Stimulated activated CD4-positive, alpha-beta T cell treated with anti-CD3 and anti-CD28 coated beads, TNF-alpha, amount 100 ng/mL, for 24 hours (primary cell): ENCODE data around the gene PSORS1C1.

Experiments
- DNase-seq, 3 experiments: peaks; one replicate each; pipeline ENCODE4 v3.0.0-alpha.2; 2020; ENCODE audit warnings: low read depth in 3 of 3

Gene PSORS1C1

DNA sequence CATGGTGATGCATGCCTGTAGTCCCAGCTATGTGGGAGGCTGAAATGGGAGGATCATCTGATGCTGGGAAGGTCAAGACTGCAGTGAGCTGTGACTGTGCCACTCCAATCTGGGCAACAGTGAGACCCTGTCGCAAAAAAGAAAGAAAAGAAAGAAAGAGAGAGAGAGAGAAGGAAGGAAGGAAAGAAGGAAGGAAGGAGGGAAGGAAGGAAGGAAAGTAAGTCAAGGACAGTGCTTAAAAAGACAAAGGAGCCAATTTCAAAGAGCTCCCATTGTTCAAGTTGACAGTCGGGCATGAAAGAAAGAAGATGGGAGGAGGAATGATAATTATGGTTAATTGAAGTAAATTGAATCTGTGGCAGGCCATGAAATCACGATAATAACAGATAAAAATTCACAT lies 18.4 kb upstream of the PSORS1C1 start:
- no peak for DNase-seq

DNA sequence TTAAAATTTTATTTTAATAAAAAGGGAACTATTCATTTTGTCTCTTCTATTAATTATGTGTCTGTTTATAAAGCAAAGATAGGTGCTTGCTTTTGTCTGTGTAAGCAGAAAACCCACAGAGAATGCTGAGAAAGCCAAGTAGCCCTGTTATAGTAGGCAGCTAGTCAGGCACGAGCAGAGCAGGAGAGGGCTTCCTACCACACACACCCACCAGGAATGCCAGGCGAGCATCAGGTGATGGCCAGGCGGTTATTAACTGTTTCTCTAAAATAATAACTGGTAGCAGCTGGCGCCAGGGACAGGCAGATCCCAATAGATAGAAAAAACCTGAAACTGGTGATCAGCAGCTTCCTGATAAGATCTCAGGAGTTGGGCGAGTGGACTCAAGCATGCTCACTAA lies 17.9 kb upstream of the PSORS1C1 start:
- DNase-seq, result no peak

DNA sequence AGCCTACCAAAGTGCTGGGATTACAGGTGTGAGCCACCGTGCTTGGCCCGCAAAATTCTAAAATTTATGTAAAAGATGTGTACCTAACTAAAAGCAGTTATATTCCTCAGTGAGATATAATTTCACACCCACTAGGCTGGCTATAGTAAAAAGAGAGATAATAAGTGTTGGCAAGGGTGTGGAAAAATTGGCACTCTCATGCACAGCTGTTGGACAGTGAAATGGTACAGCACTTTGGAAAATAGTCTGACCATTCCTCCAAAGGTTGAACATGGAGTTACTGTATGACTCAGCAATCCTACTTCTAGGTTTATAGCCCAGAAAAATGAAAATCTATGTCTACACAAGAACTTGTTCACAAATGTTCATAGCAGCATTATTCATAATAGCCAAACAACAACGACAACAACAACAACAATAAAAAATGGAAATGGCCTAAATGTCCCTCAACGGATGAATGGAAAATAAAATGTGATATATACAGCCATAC lies 16.1 kb upstream of the PSORS1C1 start:
- DNase-seq, result no peak

DNA sequence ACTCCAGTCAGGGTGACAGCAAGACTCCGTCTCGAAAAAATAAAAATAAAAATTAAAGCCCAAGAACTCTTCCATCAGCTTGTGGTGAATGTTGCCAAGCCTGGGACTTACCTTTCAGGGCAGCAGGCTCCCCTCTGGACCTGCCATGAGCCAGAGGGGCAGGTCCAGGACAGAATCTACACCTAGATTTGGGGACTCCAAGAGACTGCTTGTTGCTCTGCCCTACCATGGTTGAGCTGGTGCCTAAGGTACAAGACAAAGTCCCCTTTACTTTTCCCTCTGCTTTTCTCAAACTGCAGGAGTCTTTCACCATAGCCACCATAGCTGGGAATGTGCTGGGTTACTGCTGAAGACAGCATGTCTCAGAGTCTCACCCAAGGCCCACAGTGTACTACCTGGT lies 11.5 kb upstream of the PSORS1C1 start:
- no peak for DNase-seq

DNA sequence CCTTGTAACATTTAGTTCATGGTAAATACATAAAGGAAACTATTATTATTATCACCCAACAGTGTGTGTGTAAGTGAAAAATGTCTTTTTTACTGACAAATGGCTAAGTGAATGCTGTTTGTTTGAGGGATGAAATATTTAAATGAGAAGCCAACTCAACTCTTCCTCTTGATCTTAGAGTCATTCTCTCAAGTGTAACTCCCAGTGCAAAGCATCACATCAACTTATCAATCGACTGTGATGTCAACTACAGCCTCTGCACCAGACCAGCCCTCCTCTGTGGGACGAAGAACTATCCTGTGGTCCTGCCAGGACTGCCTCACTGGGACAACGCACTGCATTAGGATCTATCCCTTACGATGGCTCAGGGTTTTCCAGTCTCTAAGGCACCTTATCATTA lies 7.5 kb upstream of the PSORS1C1 start:
- DNase-seq, result no peak

DNA sequence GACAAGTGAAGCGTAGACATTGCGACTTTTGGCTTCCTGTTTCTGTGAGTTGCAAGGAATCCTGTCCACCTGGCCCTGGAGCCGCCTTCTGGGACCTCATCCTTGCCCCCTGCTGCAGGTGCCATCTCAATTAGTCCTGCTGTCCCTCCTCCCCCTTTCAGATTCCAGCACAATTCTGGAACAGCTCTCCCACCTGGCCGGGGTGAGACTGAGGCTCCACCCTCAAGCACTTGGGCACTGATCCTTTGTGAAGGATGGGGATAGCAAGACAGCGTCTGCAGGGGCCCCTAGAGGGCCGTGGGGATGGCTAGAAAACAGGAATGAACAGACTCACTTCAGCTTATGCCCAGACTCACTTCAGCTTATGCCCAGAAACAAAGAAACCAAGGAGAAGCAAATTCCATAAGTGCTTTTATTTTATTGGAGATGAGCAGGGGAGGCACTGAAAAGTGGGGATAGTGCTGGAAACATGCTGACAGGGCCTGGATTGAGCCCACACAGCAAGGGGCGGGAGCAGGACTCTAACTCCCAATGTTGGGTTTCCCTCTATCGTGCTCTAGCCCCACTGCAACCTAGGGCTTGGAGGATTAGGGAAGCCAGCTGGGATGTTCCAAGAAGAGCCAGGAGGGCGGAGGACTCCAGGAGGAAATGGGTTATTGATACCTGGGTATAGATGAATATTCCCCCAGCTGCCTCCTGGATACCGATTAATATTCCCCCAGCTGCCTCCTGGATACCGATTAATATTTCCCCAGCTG lies 3.6 kb upstream of the PSORS1C1 start:
- no peak for DNase-seq

DNA sequence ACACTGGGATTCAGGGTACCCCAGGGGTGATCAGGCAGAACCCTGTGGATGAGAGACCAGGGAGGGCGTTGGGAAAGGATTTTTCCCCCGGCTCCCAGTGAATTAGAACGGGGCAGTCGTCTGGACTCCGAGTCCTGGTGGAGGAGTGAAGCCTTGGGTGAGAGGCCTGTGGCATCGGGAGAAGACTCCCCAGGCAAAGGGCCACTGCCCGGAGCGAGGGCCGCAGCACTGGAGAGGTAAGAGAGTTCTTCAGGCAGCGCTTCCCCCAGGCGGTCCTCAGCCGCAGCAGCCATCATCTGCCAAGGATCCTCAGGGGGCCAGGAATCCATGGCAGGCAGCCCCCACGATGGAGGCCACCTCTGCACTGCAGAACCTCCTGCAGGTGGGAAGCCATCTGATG lies 2.9 kb upstream of the PSORS1C1 start:
- no peak for DNase-seq

DNA sequence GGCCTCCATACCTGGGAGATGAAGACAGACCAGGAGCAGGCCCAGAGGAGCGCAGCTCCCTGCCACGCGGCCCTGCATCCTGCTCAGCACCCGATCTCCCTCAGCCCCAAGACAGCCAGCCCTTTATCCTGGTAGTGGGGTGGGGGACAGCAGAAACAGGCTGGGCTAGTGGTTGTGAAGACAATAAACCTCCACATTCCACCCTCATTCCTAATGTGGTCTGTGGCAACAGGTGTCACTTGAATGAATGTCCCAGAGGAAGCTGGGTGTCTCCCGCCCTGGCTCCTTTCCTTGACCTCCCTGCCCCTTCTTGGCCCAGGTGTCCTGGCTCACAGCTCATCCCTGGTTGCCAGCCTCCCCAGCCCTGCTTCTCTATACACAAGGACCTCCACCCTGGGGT lies 2.1 kb upstream of the PSORS1C1 start, which contains the start of gene C6orf15:
Gene C6orf15 (minus strand): TSS at position 98 of the 400 bp plus-strand sequence. CDS start 20 bp downstream, at position 78.
- DNase-seq, result no peak

DNA sequence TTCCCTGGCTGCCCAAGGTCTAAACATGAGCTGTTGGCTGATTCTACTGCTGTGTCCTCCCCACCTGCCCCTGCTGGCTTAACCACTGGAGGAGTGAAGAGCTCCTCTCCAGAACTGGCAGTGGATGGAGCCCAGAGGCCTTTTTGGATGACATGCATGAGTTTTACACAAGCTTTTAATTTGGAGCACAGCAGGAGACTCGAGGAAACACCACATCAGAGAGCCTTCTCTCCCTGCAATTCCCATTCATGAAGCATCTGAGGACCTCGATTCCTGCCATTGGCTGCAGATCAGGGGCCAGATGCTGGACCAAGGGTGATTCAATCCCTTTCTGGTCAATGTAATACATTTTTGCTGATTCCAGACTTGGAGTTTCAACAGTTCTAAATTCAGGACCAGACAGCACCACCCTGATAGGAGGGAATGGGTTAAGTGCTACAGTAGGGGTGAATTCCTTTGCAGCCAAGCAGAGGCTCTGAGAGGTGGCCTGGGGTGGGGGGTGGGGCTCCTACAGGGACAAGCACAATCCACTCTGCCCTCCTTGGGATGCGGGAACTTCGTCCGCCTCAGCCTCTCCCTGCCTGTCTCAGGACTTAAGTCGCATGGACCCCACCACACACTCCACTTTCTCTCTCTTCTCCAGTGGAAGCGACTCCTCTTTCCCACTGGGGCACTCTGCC lies 599 bp upstream of the PSORS1C1 start:
- DNase-seq, result no peak

DNA sequence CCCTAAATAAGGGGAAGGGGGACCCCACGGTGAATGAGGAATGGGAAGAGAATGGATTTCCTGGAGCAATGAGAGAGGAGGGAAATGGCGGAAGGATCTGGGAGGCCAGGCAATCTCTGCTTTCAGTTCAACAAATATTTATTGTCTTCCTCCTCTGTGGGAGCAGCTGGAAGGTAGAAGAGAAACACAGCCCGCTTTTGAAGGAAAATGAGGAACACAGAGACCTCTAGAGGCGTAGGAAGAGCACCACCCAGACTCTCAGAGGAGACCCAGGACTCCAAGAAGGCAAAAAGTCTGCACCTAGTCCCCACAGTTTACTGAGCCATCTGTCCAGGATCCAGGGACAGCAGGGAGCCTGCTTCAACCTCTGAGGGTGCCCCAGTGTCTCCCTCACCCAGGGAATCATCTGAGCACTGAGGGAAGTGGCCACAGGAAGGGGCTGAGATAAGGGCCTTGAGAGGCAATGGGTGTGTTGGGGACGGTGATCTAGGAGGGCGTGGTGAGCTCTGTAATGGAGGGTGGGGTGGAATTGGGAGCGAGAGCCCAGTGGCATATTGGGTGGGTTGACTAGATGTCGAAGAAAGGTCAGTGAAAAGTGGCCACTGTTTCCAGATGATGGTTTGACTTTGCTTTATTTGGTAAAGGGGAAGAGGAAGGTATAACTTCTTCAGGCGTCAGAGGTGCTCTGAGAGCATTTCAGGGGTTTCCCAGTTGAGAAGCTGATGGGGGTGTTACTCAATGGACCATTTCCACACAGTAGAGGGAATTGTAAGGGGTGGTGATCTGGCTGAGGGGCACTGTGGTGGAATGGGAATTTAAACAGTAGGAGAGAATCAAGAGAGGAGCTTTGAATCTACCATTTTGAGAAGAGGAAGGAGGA lies 610 bp downstream of the PSORS1C1 start:
- DNase-seq, result no peak

DNA sequence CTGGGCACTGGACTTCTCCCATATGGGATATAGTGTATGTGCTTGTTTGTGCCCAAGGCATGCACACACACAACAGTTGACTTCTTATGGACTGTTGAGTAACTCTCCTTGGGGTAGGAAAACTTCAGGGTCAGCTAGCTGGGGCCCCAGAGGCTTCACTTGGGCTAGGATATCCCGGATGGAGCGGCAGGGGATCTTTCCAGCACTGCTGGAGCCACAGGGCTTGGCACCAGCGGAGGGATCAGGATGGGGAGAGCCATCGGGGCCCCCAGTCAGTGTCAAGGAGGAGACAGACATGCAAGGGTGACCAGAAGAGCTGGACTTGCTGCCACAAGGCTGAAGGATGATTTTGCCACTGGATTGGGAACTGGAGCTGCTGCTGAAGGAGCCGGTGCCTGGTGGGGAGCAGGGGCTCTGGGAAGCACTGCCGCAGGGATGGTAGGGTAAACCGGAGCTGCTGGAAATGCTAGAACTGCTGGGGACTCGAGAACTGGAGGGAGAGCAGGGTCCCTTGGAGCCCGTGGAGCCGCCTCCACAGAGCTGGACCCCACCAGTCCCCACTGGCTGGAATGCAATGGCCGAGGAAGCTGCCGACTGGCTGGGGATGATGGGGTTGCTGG lies 1.5 kb downstream of the PSORS1C1 start:
- no peak for DNase-seq

DNA sequence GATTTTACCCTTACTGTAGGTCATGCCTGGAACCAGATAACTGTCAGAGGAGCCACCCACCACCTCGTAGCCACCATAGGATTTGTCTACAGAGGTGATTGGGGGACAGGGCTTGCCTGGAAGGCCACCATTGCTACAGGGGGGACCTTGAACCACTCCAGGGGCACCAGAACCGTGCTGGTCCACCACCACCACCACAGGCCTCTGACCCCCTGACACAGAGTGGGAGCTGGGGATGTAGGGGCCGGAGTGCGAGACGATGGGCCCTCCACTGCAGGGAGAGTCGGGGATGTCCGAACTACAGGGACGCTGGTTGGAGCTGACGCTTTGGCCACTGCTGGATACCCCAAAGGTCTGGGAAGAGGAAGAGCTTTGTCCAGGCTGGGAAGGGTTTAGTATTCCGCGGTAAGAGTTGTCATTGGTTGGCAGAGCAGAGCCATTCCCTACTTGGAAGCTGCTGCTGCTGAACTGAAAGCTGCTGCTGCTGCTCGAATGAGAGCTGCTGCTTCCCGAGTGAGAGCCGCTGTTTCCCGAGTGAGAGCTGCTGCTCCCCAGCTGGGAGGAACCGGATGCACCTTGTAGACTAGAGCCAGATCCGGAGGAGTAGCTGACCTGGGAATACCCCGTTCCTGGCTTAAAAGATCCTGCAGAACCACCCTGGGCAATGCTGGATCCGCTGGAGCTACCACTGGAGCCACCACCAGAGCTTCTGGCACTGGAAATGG lies 2.2 kb downstream of the PSORS1C1 start:
- no peak for DNase-seq

DNA sequence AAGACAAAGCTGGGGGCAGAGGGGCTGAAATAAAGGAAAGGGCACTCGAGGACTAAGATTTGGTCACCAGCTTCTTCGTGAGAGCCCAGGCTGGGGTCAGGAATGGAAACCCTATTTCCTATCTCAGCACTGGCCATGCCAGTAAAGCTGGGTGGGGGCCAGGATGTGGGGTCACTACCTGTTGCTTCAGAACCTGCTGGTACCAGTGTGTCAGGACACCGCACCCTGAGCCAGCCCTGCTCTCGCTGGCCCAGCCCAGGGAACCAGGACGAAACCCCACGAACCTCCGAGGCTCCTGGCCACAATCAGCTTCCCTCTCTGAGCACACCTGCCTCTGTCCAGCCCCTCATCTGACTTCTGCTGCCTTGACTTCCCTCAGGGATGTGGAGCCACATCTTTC lies 3.6 kb downstream of the PSORS1C1 start:
- no peak for DNase-seq

DNA sequence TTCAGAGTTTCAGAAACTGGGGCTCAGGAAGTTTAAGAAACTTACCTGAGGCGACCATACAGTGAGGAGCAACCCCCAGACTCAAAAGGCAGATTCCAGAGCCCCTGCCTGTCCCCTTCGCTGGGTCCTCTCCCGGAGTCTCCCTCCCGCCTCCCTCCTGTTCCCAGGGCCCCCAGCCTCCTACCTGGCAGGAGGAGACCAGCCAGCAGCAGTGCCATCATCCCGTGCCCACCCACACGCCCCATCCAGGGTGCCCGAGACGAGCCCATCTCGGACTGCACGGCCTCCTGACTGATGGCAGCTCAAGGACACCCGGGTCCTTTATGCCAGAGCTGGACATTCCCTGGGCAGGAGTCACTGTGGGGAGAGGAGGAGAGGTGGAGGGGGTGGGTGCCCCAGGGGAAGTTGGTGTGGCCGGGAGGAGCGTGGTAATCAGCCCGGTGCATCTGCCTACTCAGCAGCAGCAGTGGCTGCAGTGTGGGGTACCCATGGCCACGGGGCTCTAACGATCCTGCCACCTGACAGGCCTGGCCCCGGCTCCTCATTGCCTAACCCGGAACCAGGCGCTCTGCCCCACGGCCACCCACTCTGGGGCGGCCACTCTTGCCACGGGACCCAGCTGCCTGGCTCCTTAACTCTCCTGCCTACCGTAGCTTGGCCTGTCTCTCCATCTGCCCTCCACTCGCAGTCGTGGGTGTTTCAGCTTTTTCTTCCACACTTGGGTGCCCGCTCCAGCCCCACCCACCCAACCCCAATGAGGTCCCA lies 5.7 kb downstream of the PSORS1C1 start, which contains the start of gene CDSN:
Gene CDSN (minus strand): TSS at position 296 of the 765 bp plus-strand sequence. CDS start 27 bp downstream, at position 269.
- no peak for DNase-seq

DNA sequence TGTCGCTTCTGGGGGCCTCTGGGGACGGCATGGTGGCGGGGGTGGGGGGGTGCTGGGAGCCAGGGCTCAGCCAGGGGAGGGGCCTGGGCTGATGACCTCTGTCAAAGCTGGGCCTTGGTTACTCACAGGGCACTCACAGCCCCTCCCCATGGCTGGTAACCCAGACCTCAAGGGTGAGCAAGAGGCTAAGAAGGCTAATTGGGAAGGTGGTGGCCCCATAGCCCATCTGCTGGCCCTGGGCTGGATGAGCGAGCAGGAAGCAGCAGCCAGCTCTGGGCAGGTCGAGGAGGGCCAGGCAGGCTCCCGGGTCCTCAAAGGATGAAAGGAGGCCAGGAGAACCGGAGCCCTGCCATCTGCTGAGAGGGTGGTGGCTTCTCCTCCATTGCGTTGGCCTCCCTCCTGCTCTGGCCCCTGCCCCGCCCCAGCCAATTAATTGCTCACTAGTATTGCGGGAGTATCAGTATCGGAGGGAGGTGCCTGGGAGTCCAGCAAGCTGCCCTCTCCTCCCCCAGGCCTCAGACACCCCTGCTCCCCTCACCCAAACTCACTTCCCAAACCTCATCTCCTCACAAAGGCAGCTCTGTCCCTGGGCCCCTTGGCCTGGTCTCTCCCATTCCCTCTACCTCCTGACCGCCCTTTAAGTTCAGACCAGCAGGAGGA lies 6.7 kb downstream of the PSORS1C1 start:
- no peak for DNase-seq

DNA sequence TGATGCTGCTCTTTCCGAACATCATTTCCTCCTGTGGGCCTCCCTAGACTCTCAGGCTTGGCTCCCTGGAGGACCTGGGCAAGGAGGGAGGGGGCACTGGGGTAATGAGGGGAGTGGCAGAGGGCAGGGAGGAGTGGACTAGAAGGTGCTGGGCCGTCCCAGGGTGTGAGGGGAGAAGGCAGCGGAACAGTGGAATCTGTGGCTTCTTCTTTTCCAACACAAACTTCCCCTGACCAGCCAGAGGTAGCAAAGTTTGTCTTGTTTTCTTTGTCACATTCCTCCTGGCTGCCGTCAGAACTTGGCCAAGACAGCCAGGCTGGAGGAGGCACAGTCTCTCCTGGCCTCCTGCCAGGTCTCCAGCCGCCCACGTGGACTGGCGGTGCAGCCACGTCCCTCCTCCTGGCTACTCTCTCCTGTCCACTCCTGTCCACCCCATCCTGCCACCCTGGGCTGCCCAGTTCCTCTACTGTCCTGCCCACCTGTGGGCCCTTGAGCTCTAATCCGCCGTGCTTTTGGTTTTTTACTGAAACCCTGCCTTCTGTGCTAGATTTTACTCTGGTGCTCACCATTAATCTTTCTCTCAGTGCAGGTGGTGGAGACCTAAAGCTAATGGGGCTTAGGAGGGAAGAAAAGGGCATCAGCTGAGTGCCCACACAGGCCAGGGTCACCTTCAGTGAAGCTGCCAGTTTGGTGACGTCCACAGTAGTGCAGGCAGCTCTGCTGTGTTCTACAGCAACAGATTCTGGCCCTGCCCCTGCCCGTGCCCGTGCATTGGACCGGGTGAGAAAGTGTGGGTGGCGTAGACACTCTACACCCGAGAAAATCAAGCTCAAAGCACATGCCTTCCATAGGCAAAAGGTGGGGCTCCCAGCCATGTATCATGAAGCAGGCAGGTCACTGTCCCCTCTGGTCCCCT lies 8.4 kb downstream of the PSORS1C1 start:
- DNase-seq, result no peak

DNA sequence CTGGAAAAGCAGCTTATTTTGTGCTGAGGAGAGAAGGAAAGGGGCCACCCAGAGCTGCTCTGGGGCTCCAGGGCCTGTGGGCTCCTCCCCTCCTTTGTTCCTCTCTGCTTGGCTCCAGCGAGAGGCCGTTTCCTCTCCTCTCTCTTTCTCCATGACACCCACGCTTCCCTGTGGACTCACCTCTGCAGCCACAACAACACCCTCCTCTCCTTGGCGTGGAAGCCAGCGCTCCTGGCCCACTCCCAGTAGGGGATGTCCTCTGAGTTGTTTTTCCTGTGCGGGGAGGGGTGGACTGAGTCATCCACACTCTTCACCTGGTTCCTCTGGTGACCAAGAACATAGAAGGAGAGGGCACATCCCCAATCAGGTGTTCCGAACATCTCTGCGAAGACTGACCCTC lies 10.6 kb downstream of the PSORS1C1 start:
- DNase-seq, result no peak

DNA sequence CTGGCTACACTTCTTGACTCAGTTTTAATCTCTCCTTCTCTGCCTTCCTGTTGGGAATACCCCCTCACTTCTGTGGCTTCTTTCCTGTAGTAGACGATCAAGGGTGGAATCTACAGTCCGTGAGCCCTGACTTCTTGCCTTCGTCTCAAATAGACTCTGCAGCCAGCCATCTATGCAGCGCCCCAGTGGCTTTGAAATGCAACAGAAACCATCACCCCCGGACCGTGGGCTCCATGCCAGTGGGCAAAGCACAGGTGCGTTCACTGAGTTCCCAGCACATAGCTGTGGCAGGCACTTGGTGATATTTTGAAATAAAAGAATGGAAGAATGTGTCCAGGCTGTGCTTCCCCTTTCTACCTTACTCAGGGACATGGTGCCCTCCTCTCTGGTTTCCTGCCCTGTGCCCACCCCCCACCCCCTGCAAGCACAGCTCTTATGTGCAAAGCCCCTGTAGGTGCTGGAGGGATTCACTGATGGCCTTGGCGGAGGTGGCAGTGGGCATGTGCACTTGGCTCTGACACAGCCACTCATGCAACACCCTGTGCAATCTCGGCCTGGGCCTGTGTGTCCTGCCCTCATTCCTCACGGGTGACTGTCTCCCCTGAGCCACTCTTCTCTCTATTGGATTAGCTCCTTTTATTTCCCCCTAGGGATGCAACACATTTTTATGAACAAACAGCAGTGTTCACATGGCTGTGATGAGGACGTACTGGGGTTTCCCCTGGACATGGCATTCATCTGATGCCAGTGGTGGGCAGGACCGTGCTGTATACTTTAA lies 11.2 kb downstream of the PSORS1C1 start:
- no peak for DNase-seq
